Loucy (cell line): ENCODE measurements around the gene FBXL13.

Experiments
- H2AFZ ChIP-seq: fragments of 200-600 bp; sonication (generic); 2 replicates; pipeline ENCODE4 v1.6.0; 2016; ENCODE audit warnings: antibody characterized with exemption, mild to moderate bottlenecking, low read length, moderate library complexity
- H3F3A ChIP-seq: fragments of 200-600 bp; 2 replicates; pipeline ENCODE4 v1.6.0; 2016; ENCODE audit warnings: antibody characterized with exemption, low read depth, mild to moderate bottlenecking
- H3K27me3 ChIP-seq: fragments of 200-600 bp; sonication (generic); 2 replicates; pipeline ENCODE4 v1.6.1; 2014; ENCODE audit warnings: low read length, mild to moderate bottlenecking; ENCODE audit not compliant: insufficient read depth, poor library complexity, severe bottlenecking
- H3K36me3 ChIP-seq: fragments of 200-600 bp; sonication (generic); 2 replicates; pipeline ENCODE4 v1.6.1; 2016; ENCODE audit warnings: low read length; ENCODE audit not compliant: insufficient read depth
- H3K4me1 ChIP-seq: fragments of 200-600 bp; sonication (generic); 2 replicates; pipeline ENCODE4 v1.5.1; 2014; ENCODE audit warnings: low read length, mild to moderate bottlenecking; ENCODE audit not compliant: insufficient read depth, poor library complexity, severe bottlenecking
- H3K4me2 ChIP-seq: fragments of 200-600 bp; sonication (generic); 2 replicates; pipeline ENCODE4 v1.6.0; 2014; ENCODE audit warnings: antibody characterized with exemption, low read length, low read depth, mild to moderate bottlenecking; ENCODE audit not compliant: poor library complexity, severe bottlenecking
- H3K4me3 ChIP-seq: fragments of 200-600 bp; sonication (generic); 2 replicates; pipeline ENCODE4 v1.5.1; 2014; ENCODE audit warnings: low read length, mild to moderate bottlenecking, mixed read lengths; ENCODE audit not compliant: poor library complexity, severe bottlenecking
- H3K79me2 ChIP-seq: fragments of 200-600 bp; sonication (generic); 2 replicates; pipeline ENCODE4 v1.6.1; 2014; ENCODE audit warnings: low read length; ENCODE audit not compliant: insufficient read depth
- H3K9ac ChIP-seq: fragments of 200-600 bp; sonication (generic); 2 replicates; pipeline ENCODE4 v1.6.0; 2014; ENCODE audit warnings: mild to moderate bottlenecking, low read depth, low read length, moderate library complexity; ENCODE audit not compliant: poor library complexity, severe bottlenecking
- H3K9me2 ChIP-seq: fragments of 200-600 bp; sonication (generic); replicated peaks from 2 replicates; pipeline ENCODE4 v1.6.1; 2016; ENCODE audit warnings: low read depth, low read length, mixed read lengths
- H3K9me3 ChIP-seq: fragments of 200-600 bp; sonication (generic); 2 replicates; pipeline ENCODE4 v1.6.1; 2014; ENCODE audit warnings: mild to moderate bottlenecking, antibody characterized with exemption, low read length, low read depth; ENCODE audit not compliant: insufficient read depth
- H4K20me1 ChIP-seq: fragments of 200-600 bp; sonication (generic); 2 replicates; pipeline ENCODE4 v1.6.0; 2014; ENCODE audit warnings: antibody characterized with exemption, low read length, mild to moderate bottlenecking; ENCODE audit not compliant: insufficient read depth, poor library complexity, severe bottlenecking
- CTCF ChIP-seq: fragments of 200-600 bp; sonication (generic); conservative IDR thresholded peaks from 2 replicates; pipeline ENCODE4 v1.5.1; 2014; ENCODE audit warnings: mild to moderate bottlenecking, antibody characterized with exemption, low read length
- EZH2phosphoT487 ChIP-seq: fragments of 200-600 bp; IDR thresholded peaks from 2 replicates; pipeline ENCODE4 v1.6.1; 2018; ENCODE audit warnings: antibody characterized with exemption, mild to moderate bottlenecking, moderate library complexity, borderline replicate concordance

FBXL13 gene

GRCh38 chr7:102992509-102992937 is 82.1 kb downstream of the FBXL13 start:
- Histone ChIP-seq H3K9me2 (no peaks in the 10 kb centered on the region), H4K20me1 (no peaks in the 10 kb centered on the region), H3K36me3 (no peaks in the 10 kb centered on the region), H3F3A (no peaks in the 10 kb centered on the region), H3K9me3 (no peaks in the 10 kb centered on the region), H3K9ac (no peak overlapping the region), H3K79me2 (no peaks in the 10 kb centered on the region), H2AFZ (no peak overlapping the region), H3K4me1 (peaks cover 21% of the 10 kb centered on the region), H3K27me3 (no peaks in the 10 kb centered on the region), H3K4me2 (no peak overlapping the region), H3K4me3 (no peak overlapping the region)
- no peak for TF ChIP-seq CTCF
- no peak for TF ChIP-seq EZH2phosphoT487

GRCh38 chr7:102991540-102992214 is 82.9 kb downstream of the FBXL13 start:
- H3K27me3 ChIP-seq = no peaks in the 10 kb centered on the region
- no peak overlapping the region for H2AFZ ChIP-seq
- no peaks in the 10 kb centered on the region for H3K79me2 ChIP-seq
- H3K4me1 ChIP-seq = peaks cover 21% of the 10 kb centered on the region
- H3K9me3 ChIP-seq = no peaks in the 10 kb centered on the region
- no peak overlapping the region for H3K4me3 ChIP-seq
- H3K9ac ChIP-seq = no peak overlapping the region
- TF ChIP-seq CTCF (no peak), EZH2phosphoT487 (no peak)
- H4K20me1 ChIP-seq = no peaks in the 10 kb centered on the region
- no peaks in the 10 kb centered on the region for H3K9me2 ChIP-seq
- H3K36me3 ChIP-seq = no peaks in the 10 kb centered on the region
- H3F3A ChIP-seq = no peaks in the 10 kb centered on the region
- no peak overlapping the region for H3K4me2 ChIP-seq

DNA sequence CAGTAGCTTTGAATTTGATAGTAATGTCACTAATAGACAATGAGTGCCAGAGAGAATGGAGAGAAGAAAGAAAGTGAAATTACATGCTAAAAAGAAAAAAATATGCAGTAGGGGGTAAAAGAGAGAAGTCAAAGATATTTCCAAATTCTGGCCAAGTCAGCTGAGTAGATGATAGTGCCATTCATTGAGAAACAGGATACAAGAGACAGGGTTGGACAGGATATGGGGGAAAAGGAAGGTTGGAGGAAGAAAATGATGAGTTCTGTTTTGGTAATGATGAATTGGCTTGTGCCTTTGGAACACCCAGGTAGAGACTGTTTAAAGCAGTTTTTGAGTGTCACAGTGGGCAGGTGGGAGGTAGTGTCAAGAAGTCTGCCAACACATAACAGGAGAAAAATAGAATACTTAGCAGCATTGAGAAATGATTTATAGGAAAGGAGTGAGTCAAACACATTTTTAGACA is 83.5 kb downstream of the FBXL13 start:
- Histone ChIP-seq H4K20me1 (no peaks in the 10 kb centered on the region), H3K4me1 (peaks cover 21% of the 10 kb centered on the region), H3K9me3 (no peaks in the 10 kb centered on the region), H3K4me2 (no peak overlapping the region), H3K4me3 (no peak overlapping the region), H3K9me2 (no peaks in the 10 kb centered on the region), H3K79me2 (no peaks in the 10 kb centered on the region), H3K27me3 (no peaks in the 10 kb centered on the region), H3K9ac (no peak overlapping the region), H2AFZ (no peak overlapping the region), H3K36me3 (no peaks in the 10 kb centered on the region), H3F3A (no peaks in the 10 kb centered on the region)
- TF ChIP-seq CTCF (no peak), EZH2phosphoT487 (no peak)
